ENCODE data around the gene CHD1.

CHD1 gene

DNA sequence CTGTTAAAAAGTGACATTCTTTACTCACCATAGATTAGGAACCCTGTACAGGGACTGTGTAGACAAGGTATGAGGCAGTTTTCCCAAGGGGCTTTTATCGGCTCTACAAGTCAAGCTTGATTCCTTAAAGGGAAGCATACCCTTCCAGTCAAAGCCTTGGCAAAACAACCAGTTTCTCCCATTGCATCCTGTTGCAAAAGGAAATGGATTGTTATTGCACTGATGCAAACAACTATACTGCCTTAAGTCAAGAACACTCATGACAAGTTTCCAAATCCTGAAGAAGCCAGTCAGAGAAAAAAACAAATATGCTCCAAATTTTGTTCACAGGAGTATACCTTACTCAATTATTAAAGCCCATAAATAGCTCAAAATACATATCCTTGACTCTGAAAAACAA is 87.9 kb downstream of the CHD1 start:
- peak; percentile 22 to 40 for DNase-seq (ENCODE audit: low read depth in 2 of 2)
- no peak overlapping the region for H3K4me3 ChIP-seq (replicated peaks in 1 of 2; ENCODE audit: low read depth in 2 of 2, low read length in 2 of 2)
- TF ChIP-seq, protein P1, sequence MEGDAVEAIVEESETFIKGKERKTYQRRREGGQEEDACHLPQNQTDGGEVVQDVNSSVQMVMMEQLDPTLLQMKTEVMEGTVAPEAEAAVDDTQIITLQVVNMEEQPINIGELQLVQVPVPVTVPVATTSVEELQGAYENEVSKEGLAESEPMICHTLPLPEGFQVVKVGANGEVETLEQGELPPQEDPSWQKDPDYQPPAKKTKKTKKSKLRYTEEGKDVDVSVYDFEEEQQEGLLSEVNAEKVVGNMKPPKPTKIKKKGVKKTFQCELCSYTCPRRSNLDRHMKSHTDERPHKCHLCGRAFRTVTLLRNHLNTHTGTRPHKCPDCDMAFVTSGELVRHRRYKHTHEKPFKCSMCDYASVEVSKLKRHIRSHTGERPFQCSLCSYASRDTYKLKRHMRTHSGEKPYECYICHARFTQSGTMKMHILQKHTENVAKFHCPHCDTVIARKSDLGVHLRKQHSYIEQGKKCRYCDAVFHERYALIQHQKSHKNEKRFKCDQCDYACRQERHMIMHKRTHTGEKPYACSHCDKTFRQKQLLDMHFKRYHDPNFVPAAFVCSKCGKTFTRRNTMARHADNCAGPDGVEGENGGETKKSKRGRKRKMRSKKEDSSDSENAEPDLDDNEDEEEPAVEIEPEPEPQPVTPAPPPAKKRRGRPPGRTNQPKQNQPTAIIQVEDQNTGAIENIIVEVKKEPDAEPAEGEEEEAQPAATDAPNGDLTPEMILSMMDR (IDR thresholded peaks at IDR 0.05; ENCODE audit: low read depth, low read length): no peak

GRCh38 chr5:98839469-98840383 is 89.1 kb downstream of the CHD1 start:
- peak; percentile 32 to 34 for DNase-seq (ENCODE audit: low read depth in 2 of 2)

DNA sequence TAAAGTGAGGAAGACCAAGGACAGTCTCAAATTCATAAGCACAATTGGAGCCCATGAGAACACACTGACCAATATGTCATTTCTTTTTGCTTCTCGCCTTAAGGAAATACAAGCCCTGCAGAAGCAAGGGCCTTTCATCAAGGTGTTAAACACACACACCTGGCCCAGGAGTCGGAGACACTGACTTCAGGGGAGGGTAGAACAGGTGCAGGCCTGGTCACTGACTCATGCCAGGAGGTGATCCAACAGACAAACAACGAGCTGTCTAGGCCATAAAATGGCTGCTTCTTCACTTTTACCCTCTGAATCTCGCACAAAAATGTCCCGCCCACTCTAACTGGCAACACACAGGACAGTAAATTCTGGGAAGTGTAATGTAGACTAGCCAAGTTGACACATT is 92.6 kb downstream of the CHD1 start:
- H3K4me3 ChIP-seq (replicated peaks in 1 of 2; ENCODE audit: low read depth in 2 of 2, low read length in 2 of 2): no peak overlapping the region
- TF ChIP-seq, protein P1 (IDR thresholded peaks at IDR 0.05; ENCODE audit: low read depth, low read length): no peak
- peak in 1 of 2 donors; percentile 5 for DNase-seq (ENCODE audit: low read depth in 2 of 2)

More at GRCh38 chr5:98839469-98840383, 89.1 kb downstream of the CHD1 start:
- peak overlapping the region; percentile 17 to 19 for H3K4me3 ChIP-seq (replicated peaks in 1 of 2; ENCODE audit: low read depth in 2 of 2, low read length in 2 of 2)
- TF ChIP-seq, protein P1 (IDR thresholded peaks at IDR 0.05; ENCODE audit: low read depth, low read length): peak; percentile 44

DNA sequence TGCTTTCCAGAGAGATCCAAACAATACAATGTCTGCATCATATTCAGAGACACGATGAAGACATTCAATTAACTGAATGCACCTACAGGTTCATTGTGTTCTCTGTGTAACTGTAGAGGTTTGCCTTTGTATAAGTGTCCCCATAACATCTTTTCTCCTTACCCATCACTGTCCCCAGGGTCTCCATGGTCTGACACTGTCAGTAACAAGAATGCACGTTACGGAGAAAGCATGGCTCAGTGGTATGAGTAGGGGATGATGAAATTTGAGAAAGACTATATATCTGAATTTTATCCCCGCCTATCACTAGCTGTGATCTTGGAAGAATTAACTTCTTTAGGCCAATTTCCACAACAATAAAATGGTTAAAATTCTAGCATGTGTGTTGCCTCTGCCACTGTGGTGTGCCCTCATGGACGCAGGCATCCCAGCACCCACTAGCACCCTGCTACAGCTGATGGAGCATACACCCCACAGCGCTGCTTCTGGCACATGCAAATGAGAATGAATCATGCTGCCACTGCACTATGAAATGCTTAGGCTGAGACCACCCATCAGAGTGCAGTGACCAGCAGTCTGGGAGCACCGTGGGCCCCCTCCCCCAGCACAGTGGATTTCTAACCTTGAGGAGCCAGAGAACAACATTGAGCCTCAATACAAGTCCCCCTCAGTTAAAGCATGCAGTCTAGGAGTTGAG is 101.1 kb downstream of the CHD1 start:
- no peak for DNase-seq (ENCODE audit: low read depth in 2 of 2)
- TF ChIP-seq, protein P1 (IDR thresholded peaks at IDR 0.05; ENCODE audit: low read depth, low read length): no peak
- H3K4me3 ChIP-seq (replicated peaks in 1 of 2; ENCODE audit: low read depth in 2 of 2, low read length in 2 of 2): no peak overlapping the region

DNA sequence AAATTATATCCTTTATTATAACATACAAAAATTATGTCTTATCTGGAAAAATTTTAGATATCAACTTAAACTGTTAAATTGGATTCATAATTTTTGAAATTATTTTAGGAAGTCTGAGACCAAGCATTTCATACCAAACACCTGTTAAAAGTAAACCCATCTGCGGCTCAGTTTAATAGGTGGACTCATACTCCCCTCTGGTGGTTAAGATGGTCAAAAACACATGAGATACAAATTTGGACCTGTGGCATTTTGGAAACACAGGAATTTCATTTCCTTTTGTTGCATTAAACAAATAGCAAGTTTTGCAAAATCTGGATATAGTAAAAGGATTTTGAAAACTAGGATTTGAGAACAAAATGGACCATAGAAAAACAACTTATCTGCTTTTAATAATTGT is 101.6 kb downstream of the CHD1 start:
- peak; percentile 69 to 75 for DNase-seq (ENCODE audit: low read depth in 2 of 2)
- no peak overlapping the region for H3K4me3 ChIP-seq (replicated peaks in 1 of 2; ENCODE audit: low read depth in 2 of 2, low read length in 2 of 2)
- TF ChIP-seq, protein P1 (IDR thresholded peaks at IDR 0.05; ENCODE audit: low read depth, low read length): peak; percentile 47

GRCh38 chr5:98825582-98826375 is 103.0 kb downstream of the CHD1 start:
- no peak overlapping the region for H3K4me3 ChIP-seq (replicated peaks in 1 of 2; ENCODE audit: low read depth in 2 of 2, low read length in 2 of 2)
- DNase-seq (ENCODE audit: low read depth in 2 of 2): no peak
- TF ChIP-seq, protein P1 (IDR thresholded peaks at IDR 0.05; ENCODE audit: low read depth, low read length): no peak

All from cardiac fibroblast (primary cell).